HepG2 (cell line): ENCODE data around the gene CTIF. TPM values are rescaled to one million over a fixed set of nuclear protein-coding genes. Genes with fewer than 3 reads are reported as not detected.

Experiments
- ATAC-seq: fragments of 200-7000 bp; cut with Tn5 transposase; 3 replicates; pipeline ENCODE4 v1.9.1; 2020; ENCODE audit warnings: mild to moderate bottlenecking, moderate library complexity
- BruUV-seq: library from RNA; stranded (reverse); fragments of 400-500 nt; replicated peaks from 2 replicates; lab custom pipeline; 2021; lab: Mats Ljungman, UMichigan
- CTCF ChIA-PET: fragments of 300-600 bp; formaldehyde crosslinking; extraction: SDS; loops from one replicate; lab custom pipeline; 2021; ENCODE audit warnings: low total read pairs, inconsistent platforms, low intra/inter-chr PET ratio; lab: Yijun Ruan, JAX
- POLR2A ChIA-PET: fragments of 350-600 bp; sonication (Branson Sonifier 250); formaldehyde crosslinking; loops from one replicate; lab custom pipeline; 2020; ENCODE audit warnings: antibody characterized with exemption, inconsistent platforms; lab: Yijun Ruan, JAX
- DNase-seq: peaks from one replicate; pipeline ENCODE4 v3.0.0-alpha.2; 2015; ENCODE audit warnings: low spot score
- FAIRE-seq: peaks from 3 replicates; lab custom pipeline; 2011; peaks lifted over from hg19 to GRCh38; lab: Jason Lieb, UNC
- H2AFZ ChIP-seq: one replicate; pipeline ENCODE4 v1.6.1; 2011; ENCODE audit warnings: low read length, inconsistent platforms
- H3K27ac ChIP-seq: fragments of 300-600 bp; 3 replicates; pipeline ENCODE4 v1.8.0; 2011; ENCODE audit warnings: mixed run types, mild to moderate bottlenecking, mixed read lengths, low read length, inconsistent platforms; ENCODE audit not compliant: insufficient read depth; ENCODE audit errors: extremely low read length
- H3K27me3 ChIP-seq, 2 experiments: fragments of 200-600 bp in 1 of 2; 2 replicates in 1 of 2; 3 replicates in 1 of 2; pipeline versions ENCODE4 v1.6.0 to v1.8.0; 2011; ENCODE audit warnings: low read length in 2 of 2, mild to moderate bottlenecking in 2 of 2, moderate library complexity in 2 of 2, inconsistent platforms in 1 of 2; ENCODE audit not compliant: insufficient read depth in 2 of 2, control insufficient read depth in 1 of 2
- H3K36me3 ChIP-seq, 2 experiments: fragments of 200-600 bp in 1 of 2; replicated peaks in 1 of 2; 2 replicates in 1 of 2; 3 replicates in 1 of 2; pipeline versions ENCODE4 v1.5.1 to v1.8.0; 2011; ENCODE audit warnings: low read length in 2 of 2, inconsistent platforms in 1 of 2; ENCODE audit not compliant: insufficient read depth in 2 of 2, control insufficient read depth in 1 of 2
- H3K4me1 ChIP-seq: 2 replicates; pipeline ENCODE4 v1.5.1; 2012; ENCODE audit warnings: low read length, inconsistent platforms; ENCODE audit not compliant: insufficient read depth
- H3K4me2 ChIP-seq: 2 replicates; pipeline ENCODE4 v1.6.0; 2011; ENCODE audit warnings: low read depth, low read length, inconsistent platforms
- H3K4me3 ChIP-seq, 3 experiments: fragments of 200-600 bp in 1 of 3; sonication (generic), shearing (Covaris generic) in 1 of 3; replicated peaks in 1 of 3; 2 replicates each; pipeline ENCODE4 v1.5.1; 2011 to 2016; ENCODE audit warnings: low read length in 3 of 3, inconsistent platforms in 2 of 3, low read depth in 2 of 3, mild to moderate bottlenecking in 2 of 3, control low read depth in 1 of 3, mixed read lengths in 1 of 3; ENCODE audit not compliant: insufficient read depth in 1 of 3
- H3K79me2 ChIP-seq: one replicate; pipeline ENCODE4 v1.6.1; 2011; ENCODE audit warnings: low read length, inconsistent platforms; ENCODE audit not compliant: insufficient read depth
- H3K9ac ChIP-seq: 2 replicates; pipeline ENCODE4 v1.6.0; 2011; ENCODE audit warnings: mild to moderate bottlenecking, low read depth, low read length, inconsistent platforms; ENCODE audit not compliant: insufficient read depth
- H3K9me3 ChIP-seq: 2 replicates; pipeline ENCODE4 v1.5.1; 2012; ENCODE audit warnings: mild to moderate bottlenecking, low read length
- H4K20me1 ChIP-seq: 2 replicates; pipeline ENCODE4 v1.6.0; 2011; ENCODE audit warnings: inconsistent platforms, mild to moderate bottlenecking, low read length, moderate library complexity; ENCODE audit not compliant: insufficient read depth
- GATAD1 ChIP-seq: IDR thresholded peaks from 2 replicates; pipeline ENCODE4 v1.6.1; 2016; ENCODE audit warnings: missing genetic modification reagents, missing compliant biosample characterization
- HIVEP1 ChIP-seq: sonication (generic); formaldehyde crosslinking; IDR thresholded peaks from 2 replicates; pipeline ENCODE4 v1.4.0; 2020; ENCODE audit warnings: mild to moderate bottlenecking, missing genetic modification reagents
- ISX ChIP-seq: sonication (generic); formaldehyde crosslinking; conservative IDR thresholded peaks from 2 replicates; pipeline ENCODE4 v1.5.0; 2020; ENCODE audit warnings: missing genetic modification reagents
- KLF13 ChIP-seq: sonication (generic); formaldehyde crosslinking; IDR thresholded peaks from 2 replicates; pipeline ENCODE4 v1.4.0; 2020; ENCODE audit warnings: mild to moderate bottlenecking, missing genetic modification reagents
- MBD4 ChIP-seq: IDR thresholded peaks from 2 replicates; pipeline ENCODE4 v1.6.1; 2012; ENCODE audit warnings: low read length, inconsistent platforms, borderline replicate concordance
- MIXL1 ChIP-seq: IDR thresholded peaks from 2 replicates; pipeline ENCODE4 v1.6.1; 2016
- NR2F2 ChIP-seq: IDR thresholded peaks from 2 replicates; pipeline ENCODE4 v1.6.1; 2012; ENCODE audit warnings: low read depth, inconsistent platforms, borderline replicate concordance
- SATB2 ChIP-seq: sonication (generic); formaldehyde crosslinking; IDR thresholded peaks from 2 replicates; pipeline ENCODE4 v1.5.0; 2020; ENCODE audit warnings: missing genetic modification reagents
- ZNF260 ChIP-seq: sonication (generic); formaldehyde crosslinking; IDR thresholded peaks from 2 replicates; pipeline ENCODE4 v1.4.0; 2020; ENCODE audit warnings: missing genetic modification reagents, low read depth, mild to moderate bottlenecking, borderline replicate concordance
- WGBS: methylation state at CpG from one replicate; pipeline ENCODE4 v1.1.6; 2017; ENCODE audit warnings: low lambda C conversion rate; 5-methylcytosine and 5-hydroxymethylcytosine counted together
- in situ Hi-C: cut with HindIII; loops from 2 replicates; pipeline ENCODE4 v1.10.0; 2017; ENCODE audit warnings: low pct_unique_long_range_greater_than_20kb; ENCODE audit not compliant: extremely low pct_ligation_motif_present
- intact Hi-C: fragments of 100-400 bp; cut with micrococcal nuclease; formaldehyde crosslinking; loops from one replicate; pipeline ENCODE4 v1.10.0; 2022; ENCODE audit not compliant: unreplicated experiment
- polyA plus RNA-seq, 8 experiments: library from polyadenylated mRNA; depleted of rRNA in 3 of 8; stranded (reverse) in 7 of 8; unstranded in 1 of 8; fragments of >200 nt; fragmentation: Illumina TruSeq in 4 of 8; extraction: Trizol in 4 of 8; gene quantifications; 2 replicates each; pipeline versions ENCODE4 v1.2.1 to v1.2.3, GENCODE V29; 2011 to 2016; ENCODE audit warnings: low read depth in 4 of 8, missing spikeins in 1 of 8, mixed read lengths in 1 of 8; ENCODE audit not compliant: insufficient read depth in 1 of 8
- total RNA-seq, 5 experiments: library from RNA; depleted of rRNA; stranded (reverse); fragments of >200 nt; fragmentation: Illumina TruSeq; extraction: Trizol; gene quantifications; 2 replicates each; pipeline ENCODE4 v1.2.3, GENCODE V29; 2016; ENCODE audit warnings: low read depth in 1 of 5
- TF ChIP-seq, protein P1 (sequence below): sonication (generic); formaldehyde crosslinking; IDR thresholded peaks from 2 replicates; pipeline ENCODE4 v1.5.0; 2020; ENCODE audit warnings: mild to moderate bottlenecking, missing genetic modification reagents
- TF ChIP-seq, protein P2 (sequence below): sonication (generic); formaldehyde crosslinking; IDR thresholded peaks from 2 replicates; pipeline ENCODE4 v1.8.0; 2022; ENCODE audit warnings: missing genetic modification reagents, mild to moderate bottlenecking, inconsistent platforms, borderline replicate concordance
- TF ChIP-seq, protein P3 (sequence below): sonication (generic); formaldehyde crosslinking; IDR thresholded peaks from 2 replicates; pipeline ENCODE4 v1.5.0; 2020; ENCODE audit warnings: missing genetic modification reagents
- TF ChIP-seq, protein P4 (sequence below): sonication (generic); formaldehyde crosslinking; IDR thresholded peaks from 2 replicates; pipeline ENCODE4 v1.9.0; 2022; ENCODE audit warnings: missing genetic modification reagents, mild to moderate bottlenecking, borderline replicate concordance
- TF ChIP-seq, protein P5 (sequence below): IDR thresholded peaks from 2 replicates; pipeline ENCODE4 v1.6.1; 2016; ENCODE audit warnings: mild to moderate bottlenecking, missing biosample characterization, missing genetic modification reagents

Gene CTIF
- total and polyA plus RNA-seq, 2 of the 13 experiments (the other 11 are each of a cell fraction or from before 2014, with no cell fraction given), result 18.2 to 28.0 TPM

DNA sequence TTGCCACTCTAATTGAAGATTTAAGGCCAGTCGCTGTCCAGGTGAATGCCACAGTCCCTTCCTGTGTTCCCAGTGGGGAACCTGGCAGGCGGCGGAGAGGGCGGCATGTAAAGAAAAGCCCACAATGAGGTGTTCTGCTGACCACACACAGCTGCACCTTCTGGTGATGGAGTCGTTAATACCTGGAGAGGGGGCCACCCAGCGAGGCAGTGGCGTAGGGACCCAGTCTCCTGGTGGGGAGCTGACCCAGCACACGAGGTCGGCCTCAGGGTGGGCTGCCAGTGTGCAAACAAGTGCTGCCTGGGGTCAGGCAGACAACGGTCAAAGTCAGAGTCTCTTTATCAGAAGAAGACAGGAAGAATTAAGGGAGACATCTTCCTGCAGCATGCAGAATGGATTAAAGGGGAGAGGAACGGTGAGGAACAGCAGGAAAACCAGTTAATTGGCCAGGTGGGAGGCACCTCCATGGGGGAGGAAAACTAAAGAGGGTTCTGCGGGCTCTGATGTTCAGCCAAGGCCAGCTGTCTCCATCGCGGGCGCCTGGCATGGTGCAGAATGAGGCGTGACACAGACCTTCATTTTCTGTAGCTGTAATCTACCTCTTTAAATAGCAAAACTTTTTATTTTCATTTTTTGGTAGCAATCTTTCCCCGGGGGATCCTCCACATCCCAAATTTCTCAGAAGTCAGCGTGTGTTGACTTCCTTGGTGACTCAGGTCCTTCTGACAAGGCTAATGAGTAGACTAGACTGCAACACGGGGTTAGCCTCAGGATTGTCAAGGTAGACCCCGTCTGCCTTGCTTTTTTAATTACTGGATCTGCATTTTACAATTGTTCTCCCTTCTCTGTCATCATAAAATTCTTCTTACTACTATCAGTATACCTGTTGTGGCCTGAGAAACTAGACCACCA is 333.7 kb downstream of the CTIF start (continued):
- TF ChIP-seq, protein P1, sequence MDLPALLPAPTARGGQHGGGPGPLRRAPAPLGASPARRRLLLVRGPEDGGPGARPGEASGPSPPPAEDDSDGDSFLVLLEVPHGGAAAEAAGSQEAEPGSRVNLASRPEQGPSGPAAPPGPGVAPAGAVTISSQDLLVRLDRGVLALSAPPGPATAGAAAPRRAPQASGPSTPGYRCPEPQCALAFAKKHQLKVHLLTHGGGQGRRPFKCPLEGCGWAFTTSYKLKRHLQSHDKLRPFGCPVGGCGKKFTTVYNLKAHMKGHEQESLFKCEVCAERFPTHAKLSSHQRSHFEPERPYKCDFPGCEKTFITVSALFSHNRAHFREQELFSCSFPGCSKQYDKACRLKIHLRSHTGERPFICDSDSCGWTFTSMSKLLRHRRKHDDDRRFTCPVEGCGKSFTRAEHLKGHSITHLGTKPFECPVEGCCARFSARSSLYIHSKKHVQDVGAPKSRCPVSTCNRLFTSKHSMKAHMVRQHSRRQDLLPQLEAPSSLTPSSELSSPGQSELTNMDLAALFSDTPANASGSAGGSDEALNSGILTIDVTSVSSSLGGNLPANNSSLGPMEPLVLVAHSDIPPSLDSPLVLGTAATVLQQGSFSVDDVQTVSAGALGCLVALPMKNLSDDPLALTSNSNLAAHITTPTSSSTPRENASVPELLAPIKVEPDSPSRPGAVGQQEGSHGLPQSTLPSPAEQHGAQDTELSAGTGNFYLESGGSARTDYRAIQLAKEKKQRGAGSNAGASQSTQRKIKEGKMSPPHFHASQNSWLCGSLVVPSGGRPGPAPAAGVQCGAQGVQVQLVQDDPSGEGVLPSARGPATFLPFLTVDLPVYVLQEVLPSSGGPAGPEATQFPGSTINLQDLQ (CRISPR knock-in tag), result no peak
- TF ChIP-seq NR2F2, result no peak
- no peak for TF ChIP-seq MIXL1
- no peak for TF ChIP-seq ZNF260 (CRISPR knock-in tag)
- TF ChIP-seq MBD4, result no peak
- TF ChIP-seq KLF13 (CRISPR knock-in tag), result no peak
- TF ChIP-seq HIVEP1 (CRISPR knock-in tag), result no peak
- no peak for TF ChIP-seq ISX (CRISPR knock-in tag)
- TF ChIP-seq GATAD1 (CRISPR knock-in tag), result no peak
- TF ChIP-seq, all 625 proteins: peak for 0

DNA sequence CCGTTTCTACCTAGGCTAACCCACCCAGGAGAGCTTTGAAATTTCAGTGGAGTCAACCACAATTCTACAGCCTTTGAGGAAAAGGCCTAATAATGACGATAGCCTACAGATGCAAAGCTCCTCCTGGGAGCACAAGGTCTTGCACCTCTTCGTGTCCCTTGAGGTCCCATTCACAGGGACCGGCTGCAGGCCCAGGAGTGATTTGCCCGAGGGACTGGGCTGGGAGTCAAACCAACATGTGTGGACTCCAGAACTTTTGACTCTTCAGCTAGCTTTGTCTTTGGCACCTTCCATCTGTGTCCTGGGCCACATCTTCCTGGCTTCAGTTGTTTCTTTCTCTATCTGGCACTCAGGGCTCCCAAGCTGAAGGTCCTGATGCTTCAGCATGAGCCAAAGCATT is 335.4 kb downstream of the CTIF start:
- BruUV-seq, result no TSS peak
- CTCF ChIA-PET, result no interaction called here
- H3K27ac ChIP-seq, result no peak overlapping the region
- TF ChIP-seq, protein P2, sequence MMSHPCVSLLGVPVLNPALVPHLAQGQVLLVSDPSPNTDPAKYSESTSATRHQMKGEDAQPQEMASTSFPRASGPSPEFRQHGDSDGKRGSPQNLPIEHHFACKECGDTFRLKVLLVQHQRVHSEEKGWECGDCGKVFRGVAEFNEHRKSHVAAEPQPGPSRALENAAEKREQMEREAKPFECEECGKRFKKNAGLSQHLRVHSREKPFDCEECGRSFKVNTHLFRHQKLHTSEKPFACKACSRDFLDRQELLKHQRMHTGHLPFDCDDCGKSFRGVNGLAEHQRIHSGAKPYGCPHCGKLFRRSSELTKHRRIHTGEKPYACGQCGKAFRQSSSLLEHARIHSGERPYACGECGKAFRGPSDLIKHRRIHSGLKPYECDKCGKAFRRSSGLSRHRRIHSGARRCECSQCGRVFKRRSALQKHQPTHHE (CRISPR knock-in tag), result no peak
- no peak for TF ChIP-seq SATB2
- TF ChIP-seq, protein P3, sequence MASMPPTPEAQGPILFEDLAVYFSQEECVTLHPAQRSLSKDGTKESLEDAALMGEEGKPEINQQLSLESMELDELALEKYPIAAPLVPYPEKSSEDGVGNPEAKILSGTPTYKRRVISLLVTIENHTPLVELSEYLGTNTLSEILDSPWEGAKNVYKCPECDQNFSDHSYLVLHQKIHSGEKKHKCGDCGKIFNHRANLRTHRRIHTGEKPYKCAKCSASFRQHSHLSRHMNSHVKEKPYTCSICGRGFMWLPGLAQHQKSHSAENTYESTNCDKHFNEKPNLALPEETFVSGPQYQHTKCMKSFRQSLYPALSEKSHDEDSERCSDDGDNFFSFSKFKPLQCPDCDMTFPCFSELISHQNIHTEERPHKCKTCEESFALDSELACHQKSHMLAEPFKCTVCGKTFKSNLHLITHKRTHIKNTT (CRISPR knock-in tag), result no peak
- TF ChIP-seq, protein P4, sequence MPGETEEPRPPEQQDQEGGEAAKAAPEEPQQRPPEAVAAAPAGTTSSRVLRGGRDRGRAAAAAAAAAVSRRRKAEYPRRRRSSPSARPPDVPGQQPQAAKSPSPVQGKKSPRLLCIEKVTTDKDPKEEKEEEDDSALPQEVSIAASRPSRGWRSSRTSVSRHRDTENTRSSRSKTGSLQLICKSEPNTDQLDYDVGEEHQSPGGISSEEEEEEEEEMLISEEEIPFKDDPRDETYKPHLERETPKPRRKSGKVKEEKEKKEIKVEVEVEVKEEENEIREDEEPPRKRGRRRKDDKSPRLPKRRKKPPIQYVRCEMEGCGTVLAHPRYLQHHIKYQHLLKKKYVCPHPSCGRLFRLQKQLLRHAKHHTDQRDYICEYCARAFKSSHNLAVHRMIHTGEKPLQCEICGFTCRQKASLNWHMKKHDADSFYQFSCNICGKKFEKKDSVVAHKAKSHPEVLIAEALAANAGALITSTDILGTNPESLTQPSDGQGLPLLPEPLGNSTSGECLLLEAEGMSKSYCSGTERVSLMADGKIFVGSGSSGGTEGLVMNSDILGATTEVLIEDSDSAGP (CRISPR knock-in tag), result no peak
- TF ChIP-seq, protein P5, sequence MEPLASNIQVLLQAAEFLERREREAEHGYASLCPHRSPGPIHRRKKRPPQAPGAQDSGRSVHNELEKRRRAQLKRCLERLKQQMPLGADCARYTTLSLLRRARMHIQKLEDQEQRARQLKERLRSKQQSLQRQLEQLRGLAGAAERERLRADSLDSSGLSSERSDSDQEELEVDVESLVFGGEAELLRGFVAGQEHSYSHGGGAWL (CRISPR knock-in tag), result no peak

More for the DNA sequence above, 335.4 kb downstream of the CTIF start:
- peaks cover 65% of the 10 kb centered on the region for H3K4me1 ChIP-seq
- no peaks in the 10 kb centered on the region; a peak in 1 of 5 replicates for H3K27me3 ChIP-seq
- DNase-seq (no peak), FAIRE-seq (no peak), ATAC-seq (no peak)
- no peaks in the 10 kb centered on the region for H3K36me3 ChIP-seq
- H3K4me3 ChIP-seq, result no peak overlapping the region
- no peaks in the 10 kb centered on the region for H3K79me2 ChIP-seq
- H2AFZ ChIP-seq, result no peak overlapping the region
- intact Hi-C loops (no loop called here), in situ Hi-C loops (no loop called here)
- H3K9ac ChIP-seq, result no peak overlapping the region
- no peaks in the 10 kb centered on the region for H4K20me1 ChIP-seq
- WGBS, result 50% methylated on average over 5 of the region's 5 CpGs
- POLR2A ChIA-PET, result no interaction called here
- no peaks in the 10 kb centered on the region for H3K9me3 ChIP-seq
- no peak overlapping the region for H3K4me2 ChIP-seq
